Nephron (organoid): ENCODE data around the gene ZNF101.

Experiments used
- H3K27ac Mint-ChIP-seq, 3 experiments: 2 replicates each; pipeline ENCODE4 v1.8.0; 2020; ENCODE audit warnings: mixed read lengths in 3 of 3, mild to moderate bottlenecking in 2 of 3, moderate library complexity in 1 of 3
- H3K27me3 Mint-ChIP-seq: 2 replicates; pipeline ENCODE4 v1.8.0; 2021; ENCODE audit warnings: low read depth, mild to moderate bottlenecking, moderate library complexity, mixed read lengths
- H3K36me3 Mint-ChIP-seq: 2 replicates; pipeline ENCODE4 v1.8.0; 2020; ENCODE audit warnings: low read depth, mixed read lengths
- H3K4me1 Mint-ChIP-seq: 2 replicates; pipeline ENCODE4 v1.8.0; 2020; ENCODE audit warnings: mixed read lengths
- H3K4me3 Mint-ChIP-seq, 3 experiments: 2 replicates each; pipeline ENCODE4 v1.8.0; 2020; ENCODE audit warnings: mild to moderate bottlenecking in 3 of 3, mixed read lengths in 3 of 3, moderate library complexity in 2 of 3
- H3K9me3 Mint-ChIP-seq: 2 replicates; pipeline ENCODE4 v1.8.0; 2020; ENCODE audit warnings: mixed read lengths
- TF ChIP-seq, protein P1 (sequence below), 3 experiments: fragments of 200-600 bp; sonication (generic); IDR thresholded peaks; one replicate each; pipeline ENCODE4 v1.5.0; 2021; ENCODE audit warnings: antibody characterized with exemption in 3 of 3; ENCODE audit not compliant: unreplicated experiment in 3 of 3

Gene ZNF101

DNA sequence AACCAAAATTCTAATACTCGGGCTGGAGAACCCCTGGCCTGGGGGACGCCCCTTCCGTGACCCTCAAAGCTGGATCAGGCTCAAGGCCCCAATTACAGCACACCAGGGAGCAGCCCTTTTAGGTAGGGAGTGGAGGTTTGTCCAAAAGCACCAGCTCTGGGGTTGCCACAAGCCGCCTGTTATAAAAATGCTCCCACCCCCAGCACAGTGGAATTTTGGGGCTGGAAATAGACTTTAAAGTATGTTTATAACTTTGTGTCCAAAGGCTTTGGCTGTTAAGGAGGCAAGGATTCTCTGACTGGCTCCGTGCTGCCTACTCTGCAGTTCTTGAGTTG is 24.6 kb upstream of the ZNF101 start:
- H3K9me3 Mint-ChIP-seq: no peaks in the 10 kb centered on the region
- H3K27ac Mint-ChIP-seq: peak overlapping the region in 1 of 3 experiments; percentile 83
- TF ChIP-seq, protein P1, sequence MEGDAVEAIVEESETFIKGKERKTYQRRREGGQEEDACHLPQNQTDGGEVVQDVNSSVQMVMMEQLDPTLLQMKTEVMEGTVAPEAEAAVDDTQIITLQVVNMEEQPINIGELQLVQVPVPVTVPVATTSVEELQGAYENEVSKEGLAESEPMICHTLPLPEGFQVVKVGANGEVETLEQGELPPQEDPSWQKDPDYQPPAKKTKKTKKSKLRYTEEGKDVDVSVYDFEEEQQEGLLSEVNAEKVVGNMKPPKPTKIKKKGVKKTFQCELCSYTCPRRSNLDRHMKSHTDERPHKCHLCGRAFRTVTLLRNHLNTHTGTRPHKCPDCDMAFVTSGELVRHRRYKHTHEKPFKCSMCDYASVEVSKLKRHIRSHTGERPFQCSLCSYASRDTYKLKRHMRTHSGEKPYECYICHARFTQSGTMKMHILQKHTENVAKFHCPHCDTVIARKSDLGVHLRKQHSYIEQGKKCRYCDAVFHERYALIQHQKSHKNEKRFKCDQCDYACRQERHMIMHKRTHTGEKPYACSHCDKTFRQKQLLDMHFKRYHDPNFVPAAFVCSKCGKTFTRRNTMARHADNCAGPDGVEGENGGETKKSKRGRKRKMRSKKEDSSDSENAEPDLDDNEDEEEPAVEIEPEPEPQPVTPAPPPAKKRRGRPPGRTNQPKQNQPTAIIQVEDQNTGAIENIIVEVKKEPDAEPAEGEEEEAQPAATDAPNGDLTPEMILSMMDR (IDR thresholded peaks at IDR 0.05; ENCODE audit: unreplicated experiment in 3 of 3): peak in 1 of 3 experiments; percentile 41
- H3K4me1 Mint-ChIP-seq: peaks cover 9% of the 10 kb centered on the region
- peaks cover 7% of the 10 kb centered on the region for H3K27me3 Mint-ChIP-seq
- H3K36me3 Mint-ChIP-seq: peaks cover 20% of the 10 kb centered on the region
- H3K4me3 Mint-ChIP-seq: peak overlapping the region; percentile 93 to 98 (median 95)

DNA sequence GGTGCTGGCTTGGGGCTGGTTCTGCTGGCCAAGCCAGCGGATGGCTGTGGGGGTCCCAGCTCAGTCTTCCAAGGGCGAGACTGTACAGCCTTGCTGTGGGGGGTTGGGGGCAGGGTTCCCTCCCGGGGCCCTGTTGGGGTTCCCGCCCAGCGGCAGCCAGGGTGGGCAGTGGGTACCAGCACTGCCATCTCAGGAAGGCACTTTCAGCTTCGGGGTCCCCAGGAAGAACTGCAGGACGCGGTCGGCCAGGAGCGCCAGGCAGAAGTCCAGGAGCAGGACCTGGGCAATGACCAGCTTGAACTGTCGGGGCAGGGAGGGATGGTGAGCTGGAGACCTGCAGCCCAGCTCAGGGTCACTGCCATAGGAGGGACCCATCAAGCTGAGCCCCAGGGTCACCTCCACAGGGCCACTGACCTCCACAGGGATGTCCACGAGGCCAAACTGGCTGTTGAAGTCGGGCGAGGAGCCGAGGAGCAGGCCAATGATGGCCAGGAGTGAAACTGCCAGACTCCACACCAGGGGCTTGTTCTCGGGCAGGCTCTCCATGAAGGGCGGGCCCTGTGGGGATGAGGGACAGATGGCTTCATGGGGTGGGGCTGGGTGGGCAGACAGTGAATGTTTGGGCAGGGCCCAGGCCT is 23.3 kb upstream of the ZNF101 start:
- Mint-ChIP-seq H3K4me1 (peaks cover 9% of the 10 kb centered on the region), H3K27me3 (peaks cover 7% of the 10 kb centered on the region), H3K4me3 (no peak overlapping the region), H3K27ac (no peak overlapping the region), H3K36me3 (peaks cover 24% of the 10 kb centered on the region), H3K9me3 (no peaks in the 10 kb centered on the region)
- TF ChIP-seq, protein P1 (IDR thresholded peaks at IDR 0.05; ENCODE audit: unreplicated experiment in 3 of 3): no peak

DNA sequence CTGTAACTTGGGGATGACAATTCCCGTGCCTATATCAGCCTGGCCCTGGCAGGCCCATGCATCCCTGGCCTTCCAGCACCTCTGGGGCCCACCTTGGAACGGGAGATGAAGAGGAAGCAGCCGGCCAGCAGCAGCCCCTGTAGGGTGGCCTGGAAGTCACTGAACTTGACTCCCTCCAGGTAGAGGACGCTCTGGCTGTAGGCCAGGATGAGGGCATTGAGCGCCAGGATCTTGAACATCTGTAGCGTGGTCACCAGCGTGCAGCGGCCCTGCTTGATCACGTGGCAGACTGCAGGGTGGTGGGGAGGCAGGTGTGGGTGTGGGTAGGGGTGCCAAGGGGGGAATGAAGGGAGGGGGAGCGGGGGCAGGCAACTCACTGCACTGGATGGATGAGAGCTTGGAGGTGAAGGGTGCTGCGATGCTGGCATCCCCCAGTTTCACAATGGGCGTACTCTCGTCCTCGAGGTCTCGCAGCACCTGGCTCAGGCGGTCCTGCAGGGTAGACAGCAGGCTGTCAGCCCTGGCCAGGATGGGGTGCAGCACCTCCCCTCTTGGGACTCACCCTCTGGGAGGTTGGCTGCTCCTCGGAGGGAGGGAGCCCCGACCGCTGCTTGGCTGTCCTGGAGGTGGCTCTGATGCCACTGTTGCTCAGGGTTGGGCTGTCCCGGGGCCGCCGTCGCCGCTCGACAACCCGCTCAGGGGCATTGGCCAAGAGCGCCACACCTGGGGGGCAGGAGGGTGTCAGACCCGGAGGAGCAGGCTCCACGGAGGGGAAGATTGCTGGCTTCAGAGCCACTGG is 21.4 kb upstream of the ZNF101 start:
- Mint-ChIP-seq H3K36me3 (peaks cover 35% of the 10 kb centered on the region), H3K4me1 (peaks cover 8% of the 10 kb centered on the region), H3K27ac (no peak overlapping the region), H3K27me3 (peaks cover 3% of the 10 kb centered on the region), H3K4me3 (no peak overlapping the region), H3K9me3 (no peaks in the 10 kb centered on the region)
- TF ChIP-seq, protein P1 (IDR thresholded peaks at IDR 0.05; ENCODE audit: unreplicated experiment in 3 of 3): no peak

DNA sequence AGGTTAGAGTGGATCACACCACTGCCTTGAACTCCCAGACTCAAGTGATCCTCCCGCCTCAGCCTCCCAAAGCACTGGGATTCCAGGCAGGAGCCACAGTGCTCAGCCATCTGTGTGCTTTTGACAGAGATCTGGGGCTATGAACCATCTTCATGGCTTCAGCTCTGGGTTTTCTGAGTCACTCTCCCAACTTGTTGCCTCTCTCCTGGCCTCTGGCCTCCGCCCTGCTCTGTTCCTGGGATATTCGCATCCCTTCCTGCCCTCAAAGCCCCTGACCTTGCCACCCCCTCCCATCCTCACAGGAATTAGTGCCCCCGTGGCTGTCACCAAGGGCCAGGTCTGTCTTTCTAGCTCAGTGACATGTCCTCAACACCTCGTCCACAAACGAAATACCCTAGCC is 19.5 kb upstream of the ZNF101 start:
- TF ChIP-seq, protein P1 (IDR thresholded peaks at IDR 0.05; ENCODE audit: unreplicated experiment in 3 of 3): no peak
- Mint-ChIP-seq H3K36me3 (peaks cover 49% of the 10 kb centered on the region), H3K27me3 (no peaks in the 10 kb centered on the region), H3K4me3 (no peak overlapping the region), H3K9me3 (no peaks in the 10 kb centered on the region), H3K27ac (no peak overlapping the region), H3K4me1 (no peaks in the 10 kb centered on the region)

DNA sequence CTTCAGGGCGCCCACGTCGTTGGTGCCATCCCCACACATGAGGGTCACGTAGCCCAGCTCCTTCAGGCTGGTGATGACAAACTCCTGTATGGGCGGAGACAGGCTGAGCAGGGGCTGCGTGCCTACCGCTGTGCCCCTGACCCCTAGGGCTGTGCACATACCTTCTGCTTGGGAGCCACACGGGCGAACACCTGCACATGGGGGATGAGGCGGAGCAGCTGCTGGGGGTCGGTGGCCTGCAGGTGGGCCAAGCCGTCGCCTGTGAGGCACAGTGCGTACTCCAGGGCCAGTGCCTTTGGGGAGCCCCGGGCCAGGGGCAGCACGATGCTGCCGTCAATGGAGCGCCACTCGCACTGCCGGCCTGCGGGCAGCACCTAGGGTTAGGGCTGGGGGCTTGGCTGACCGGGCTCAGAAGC is 19.1 kb upstream of the ZNF101 start:
- Mint-ChIP-seq H3K9me3 (no peaks in the 10 kb centered on the region), H3K27ac (no peak overlapping the region), H3K4me1 (no peaks in the 10 kb centered on the region), H3K36me3 (peaks cover 51% of the 10 kb centered on the region), H3K4me3 (no peak overlapping the region), H3K27me3 (no peaks in the 10 kb centered on the region)
- TF ChIP-seq, protein P1 (IDR thresholded peaks at IDR 0.05; ENCODE audit: unreplicated experiment in 3 of 3): no peak
